ENCODE data around the gene ANO3.

DNA sequence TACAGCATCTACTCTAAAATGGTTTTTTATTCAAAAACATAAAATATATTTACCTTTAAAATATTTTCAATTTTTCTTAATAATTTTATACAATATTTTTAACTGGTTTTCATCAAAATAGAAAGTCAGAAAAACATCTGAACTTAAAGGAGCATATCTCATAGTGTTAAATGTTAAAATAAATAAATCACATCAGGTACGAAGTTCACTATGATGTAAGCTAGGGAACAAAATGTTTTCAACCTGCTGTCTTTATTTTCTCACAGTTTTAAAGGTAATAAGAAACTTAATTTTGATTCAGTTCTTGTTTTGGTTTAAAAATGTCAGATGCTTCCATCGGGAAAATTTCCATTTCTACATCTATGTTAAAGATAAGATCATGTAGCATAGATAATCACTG is 142.5 kb downstream of the ANO3 start:
- no peak for TF ChIP-seq CTCF (IDR thresholded peaks at IDR 0.05; ENCODE audit: low read depth, low read length, missing input control)
- TF ChIP-seq, protein P1, sequence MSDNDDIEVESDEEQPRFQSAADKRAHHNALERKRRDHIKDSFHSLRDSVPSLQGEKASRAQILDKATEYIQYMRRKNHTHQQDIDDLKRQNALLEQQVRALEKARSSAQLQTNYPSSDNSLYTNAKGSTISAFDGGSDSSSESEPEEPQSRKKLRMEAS (IDR thresholded peaks at IDR 0.05) = no peak
